Breast epithelium (tissue), 4 donors: ENCODE data around the gene AARSD1. TPM values are rescaled to one million over a fixed set of nuclear protein-coding genes. Genes with fewer than 3 reads are reported as not detected.

ENCODE experiments used
- DNase-seq, 2 donors: peaks; one replicate each; pipeline ENCODE4 v3.0.0-alpha.2; 2019; ENCODE audit warnings: low spot score in 2 of 2
- H3K27ac ChIP-seq, 2 donors: fragments of 200-600 bp; sonication (generic) in 1 of 2; one replicate each; pipeline ENCODE4 v1.5.1; 2016 to 2019; ENCODE audit warnings: mild to moderate bottlenecking in 1 of 2
- H3K27me3 ChIP-seq, 2 donors: fragments of 200-600 bp; sonication (generic) in 1 of 2; one replicate each; pipeline versions ENCODE4 v1.5.1 to v1.6.0; 2017 to 2019; ENCODE audit warnings: control low read depth in 1 of 2, mild to moderate bottlenecking in 1 of 2
- H3K36me3 ChIP-seq: fragments of 200-600 bp; one replicate; pipeline ENCODE4 v1.5.1; 2019
- H3K4me1 ChIP-seq, 2 donors: fragments of 200-600 bp; sonication (generic); one replicate each; pipeline ENCODE4 v1.5.1; 2016 to 2019; ENCODE audit warnings: control low read depth in 1 of 2
- H3K4me3 ChIP-seq, 3 donors: fragments of 200-600 bp; sonication (generic); 1 replicate in 2 of 3; 2 replicates in 1 of 3; pipeline ENCODE4 v1.5.1; 2016 to 2019; ENCODE audit warnings: mild to moderate bottlenecking in 3 of 3, moderate library complexity in 2 of 3
- H3K9me3 ChIP-seq, 2 donors: fragments of 200-600 bp; sonication (generic) in 1 of 2; one replicate each; pipeline ENCODE4 v1.5.1; 2016 to 2019; ENCODE audit warnings: control low read depth in 1 of 2
- CTCF ChIP-seq, 3 donors: fragments of 450-650 bp; IDR thresholded peaks; one replicate each; pipeline ENCODE4 v1.5.1; 2016 to 2017; ENCODE audit warnings: antibody characterized with exemption in 3 of 3, mild to moderate bottlenecking in 3 of 3, moderate library complexity in 3 of 3
- POLR2A ChIP-seq: fragments of 450-650 bp; IDR thresholded peaks from one replicate; pipeline ENCODE4 v1.6.1; 2016; ENCODE audit warnings: antibody characterized with exemption, mild to moderate bottlenecking, moderate library complexity
- POLR2AphosphoS5 ChIP-seq, 3 donors: sonication (generic); formaldehyde crosslinking; IDR thresholded peaks; one replicate each; pipeline ENCODE4 v1.6.1; 2017; ENCODE audit warnings: antibody characterized with exemption in 3 of 3
- intact Hi-C: fragments of 100-400 bp; cut with DNase I; formaldehyde crosslinking; loops from one replicate; pipeline ENCODE4 v1.15.1; 2023; ENCODE audit warnings: low total_unique reads
- total RNA-seq, 3 donors: library from RNA; depleted of rRNA; stranded (reverse); fragments of >200 nt; gene quantifications; one replicate each; pipeline ENCODE4 v1.1.0, GENCODE V29; 2016

Gene AARSD1
- total RNA-seq, 3 donors from 2014 or later = 25.3 to 34.7 (median 26.5) TPM

GRCh38 chr17:42989141-42989540, 24.9 kb upstream of the AARSD1 start:
- intact Hi-C loops = no loop called here
- H3K27me3 ChIP-seq = no peaks in the 10 kb centered on the region
- H3K4me3 ChIP-seq = no peak overlapping the region
- no peaks in the 10 kb centered on the region for H3K9me3 ChIP-seq
- no peak for DNase-seq
- H3K4me1 ChIP-seq = no peaks in the 10 kb centered on the region
- H3K27ac ChIP-seq = no peak overlapping the region
- no peaks in the 10 kb centered on the region for H3K36me3 ChIP-seq
- no peak for TF ChIP-seq POLR2AphosphoS5 (IDR thresholded peaks at IDR 0.05)
- TF ChIP-seq POLR2A = no peak
- no peak for TF ChIP-seq CTCF (IDR thresholded peaks at IDR 0.05)

- DNase-seq = no peak
- Histone ChIP-seq H3K27ac (no peak overlapping the region), H3K4me1 (no peaks in the 10 kb centered on the region), H3K4me3 (no peak overlapping the region), H3K36me3 (no peaks in the 10 kb centered on the region), H3K9me3 (no peaks in the 10 kb centered on the region), H3K27me3 (no peaks in the 10 kb centered on the region)
- no peak for TF ChIP-seq POLR2AphosphoS5 (IDR thresholded peaks at IDR 0.05)
- intact Hi-C loops = no loop called here
These were observed 21.0 kb upstream of the AARSD1 start for GRCh38 chr17:42985225-42985624.

- TF ChIP-seq CTCF (IDR thresholded peaks at IDR 0.05) (no peak), POLR2A (no peak), POLR2AphosphoS5 (IDR thresholded peaks at IDR 0.05) (no peak)
- Histone ChIP-seq H3K9me3 (no peaks in the 10 kb centered on the region), H3K4me1 (no peaks in the 10 kb centered on the region), H3K4me3 (peak overlapping the region in 1 of 3 donors; percentile 15), H3K27ac (peak overlapping the region; percentile 13 to 43), H3K27me3 (no peaks in the 10 kb centered on the region), H3K36me3 (no peaks in the 10 kb centered on the region)
- DNase-seq = no peak
- intact Hi-C loops = no loop called here
These were observed 18.0 kb upstream of the AARSD1 start for GRCh38 chr17:42982266-42982665.

- Histone ChIP-seq H3K27ac (peak overlapping the region; percentile 90 to 96), H3K4me3 (peak overlapping the region; percentile 91 to 100 (median 98)), H3K4me1 (no peaks in the 10 kb centered on the region), H3K27me3 (no peaks in the 10 kb centered on the region), H3K36me3 (no peaks in the 10 kb centered on the region), H3K9me3 (no peaks in the 10 kb centered on the region)
- intact Hi-C loops = no loop called here
- peak in 1 of 2 donors; percentile 65 for DNase-seq
- no peak for TF ChIP-seq POLR2AphosphoS5 (IDR thresholded peaks at IDR 0.05)
- peak in 1 of 3 donors; percentile 27 for TF ChIP-seq CTCF (IDR thresholded peaks at IDR 0.05)
These were observed 16.6 kb upstream of the AARSD1 start for GRCh38 chr17:42980766-42981397.

GRCh38 chr17:42980274-42980765, 16.1 kb upstream of the AARSD1 start, which contains the start of gene RUNDC1:
Gene RUNDC1 (plus strand): TSS chr17:42980565. CDS start chr17:42980577, 12 bp downstream.
- Histone ChIP-seq H3K36me3 (no peaks in the 10 kb centered on the region), H3K27me3 (no peaks in the 10 kb centered on the region), H3K4me3 (peak within 1 kb of the TSS; percentile 91 to 100 (median 98)), H3K9me3 (no peaks in the 10 kb centered on the region), H3K27ac (peak within 1 kb of the TSS; percentile 90 to 96), H3K4me1 (no peaks in the 10 kb centered on the region)
- intact Hi-C loops = no loop called here
- peak; percentile 87 to 94 for DNase-seq
- TF ChIP-seq POLR2AphosphoS5 (IDR thresholded peaks at IDR 0.05) = peak; percentile 55 to 79 (median 67)
- no peak for TF ChIP-seq CTCF (IDR thresholded peaks at IDR 0.05)
- TF ChIP-seq POLR2A = peak; percentile 55
